HG02763 (cell line): ENCODE measurements around the gene SERAC1.
"Not testable (repeated sequence)": the region's sequence is repeated elsewhere in the genome, so short reads cannot be mapped to it uniquely, and the experiment has no call there.

Source experiments
- ATAC-seq: cut with Tn5 transposase; IDR thresholded peaks from one replicate; pipeline ENCODE4 v1.9.1; 2021; ENCODE audit warnings: mild to moderate bottlenecking, moderate library complexity; ENCODE audit not compliant: unreplicated experiment

SERAC1 gene

GRCh38 chr6:158174514-158174913, 6.5 kb upstream of the SERAC1 start:
- no peak for ATAC-seq

GRCh38 chr6:158174024-158174423, 6.0 kb upstream of the SERAC1 start:
- ATAC-seq: no peak

GRCh38 chr6:158172001-158172400, 3.9 kb upstream of the SERAC1 start:
- ATAC-seq: no peak

GRCh38 chr6:158170656-158171081, 2.6 kb upstream of the SERAC1 start:
- no peak for ATAC-seq

GRCh38 chr6:158169634-158170033, 1.6 kb upstream of the SERAC1 start:
- ATAC-seq: not testable (repeated sequence)

GRCh38 chr6:158165919-158166416, 2.1 kb downstream of the SERAC1 start:
- no peak for ATAC-seq

- ATAC-seq: no peak
Observed at GRCh38 chr6:158164579-158165170, 3.4 kb downstream of the SERAC1 start.

GRCh38 chr6:158161566-158162254, 6.4 kb downstream of the SERAC1 start:
- ATAC-seq: no peak

GRCh38 chr6:158160932-158161539, 7.0 kb downstream of the SERAC1 start:
- no peak for ATAC-seq

GRCh38 chr6:158158748-158159147, 9.3 kb downstream of the SERAC1 start:
- ATAC-seq: no peak

GRCh38 chr6:158158123-158158522, 9.9 kb downstream of the SERAC1 start:
- ATAC-seq: no peak

GRCh38 chr6:158157064-158157764, 10.8 kb downstream of the SERAC1 start:
- no peak for ATAC-seq

- ATAC-seq: no peak
Observed at GRCh38 chr6:158154816-158155215, 13.2 kb downstream of the SERAC1 start.

- no peak for ATAC-seq
Observed at GRCh38 chr6:158153576-158153975, 14.5 kb downstream of the SERAC1 start.

GRCh38 chr6:158152659-158153058, 15.4 kb downstream of the SERAC1 start:
- ATAC-seq: no peak

GRCh38 chr6:158152025-158152424, 16.0 kb downstream of the SERAC1 start:
- not testable (repeated sequence) for ATAC-seq

- no peak for ATAC-seq
Observed at GRCh38 chr6:158150701-158151100, 17.4 kb downstream of the SERAC1 start.

GRCh38 chr6:158149641-158150040, 18.4 kb downstream of the SERAC1 start:
- no peak for ATAC-seq

- no peak for ATAC-seq
Observed at GRCh38 chr6:158143700-158144099, 24.4 kb downstream of the SERAC1 start.

GRCh38 chr6:158142789-158143188, 25.3 kb downstream of the SERAC1 start:
- ATAC-seq: no peak

- no peak for ATAC-seq
Observed at GRCh38 chr6:158131926-158132325, 36.1 kb downstream of the SERAC1 start.
